Kidney capillary endothelial cell (primary cell): ENCODE results near the gene HAUS6.
"Not testable (repeated sequence)": the region's sequence is repeated elsewhere in the genome, so short reads cannot be mapped to it uniquely, and the experiment has no call there.

Source experiments
- DNase-seq: peaks from one replicate; pipeline ENCODE4 v3.0.0-alpha.2; 2018; ENCODE audit warnings: low spot score

Gene HAUS6, protein sequence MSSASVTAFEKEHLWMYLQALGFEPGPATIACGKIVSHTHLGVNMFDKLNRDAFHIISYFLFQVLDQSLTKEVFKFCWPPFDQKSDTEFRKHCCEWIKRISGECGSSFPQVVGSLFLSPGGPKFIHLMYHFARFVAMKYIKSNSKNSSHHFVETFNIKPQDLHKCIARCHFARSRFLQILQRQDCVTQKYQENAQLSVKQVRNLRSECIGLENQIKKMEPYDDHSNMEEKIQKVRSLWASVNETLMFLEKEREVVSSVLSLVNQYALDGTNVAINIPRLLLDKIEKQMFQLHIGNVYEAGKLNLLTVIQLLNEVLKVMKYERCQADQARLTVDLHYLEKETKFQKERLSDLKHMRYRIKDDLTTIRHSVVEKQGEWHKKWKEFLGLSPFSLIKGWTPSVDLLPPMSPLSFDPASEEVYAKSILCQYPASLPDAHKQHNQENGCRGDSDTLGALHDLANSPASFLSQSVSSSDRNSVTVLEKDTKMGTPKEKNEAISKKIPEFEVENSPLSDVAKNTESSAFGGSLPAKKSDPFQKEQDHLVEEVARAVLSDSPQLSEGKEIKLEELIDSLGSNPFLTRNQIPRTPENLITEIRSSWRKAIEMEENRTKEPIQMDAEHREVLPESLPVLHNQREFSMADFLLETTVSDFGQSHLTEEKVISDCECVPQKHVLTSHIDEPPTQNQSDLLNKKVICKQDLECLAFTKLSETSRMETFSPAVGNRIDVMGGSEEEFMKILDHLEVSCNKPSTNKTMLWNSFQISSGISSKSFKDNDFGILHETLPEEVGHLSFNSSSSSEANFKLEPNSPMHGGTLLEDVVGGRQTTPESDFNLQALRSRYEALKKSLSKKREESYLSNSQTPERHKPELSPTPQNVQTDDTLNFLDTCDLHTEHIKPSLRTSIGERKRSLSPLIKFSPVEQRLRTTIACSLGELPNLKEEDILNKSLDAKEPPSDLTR

DNA sequence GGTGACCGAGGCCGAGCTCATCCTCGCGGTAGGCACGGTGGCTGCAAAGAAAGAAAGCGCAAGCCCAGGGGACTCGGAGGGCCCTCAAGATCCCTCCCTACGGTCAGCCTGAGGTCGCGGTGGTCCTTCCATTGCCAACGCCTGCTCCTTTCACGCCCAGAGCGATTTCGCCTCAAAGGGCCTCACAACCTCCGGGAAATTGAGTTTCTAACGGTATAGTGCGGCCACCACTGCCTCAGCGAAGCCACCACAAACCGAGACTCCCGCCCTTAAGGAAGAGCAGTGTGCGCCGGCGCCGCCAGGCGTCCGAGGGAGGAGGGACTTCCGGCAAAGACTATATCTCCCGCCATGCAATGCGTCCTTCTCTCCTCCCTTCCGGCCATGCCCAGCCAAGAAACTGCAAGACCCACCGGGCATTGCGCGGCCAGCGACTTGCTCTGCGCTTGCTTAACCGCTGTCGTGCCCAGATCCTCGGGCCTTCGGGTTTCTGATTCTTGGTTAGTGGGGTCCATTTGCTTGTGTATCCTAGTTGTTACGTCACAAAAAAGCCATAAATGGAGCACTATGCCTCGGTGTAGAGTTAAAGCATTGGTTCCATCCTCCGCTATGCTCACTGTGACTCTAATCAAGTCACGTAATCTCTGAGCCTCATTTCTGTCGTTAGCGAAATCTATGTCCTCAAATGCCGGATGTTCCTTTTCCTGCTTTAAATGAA is at the start of gene HAUS6:
Gene HAUS6, minus strand, starts transcription at position 274 of the 715 bp plus-strand sequence. Its CDS starts 253 bp downstream, at position 21.
- peak; percentile 97 for DNase-seq

DNA sequence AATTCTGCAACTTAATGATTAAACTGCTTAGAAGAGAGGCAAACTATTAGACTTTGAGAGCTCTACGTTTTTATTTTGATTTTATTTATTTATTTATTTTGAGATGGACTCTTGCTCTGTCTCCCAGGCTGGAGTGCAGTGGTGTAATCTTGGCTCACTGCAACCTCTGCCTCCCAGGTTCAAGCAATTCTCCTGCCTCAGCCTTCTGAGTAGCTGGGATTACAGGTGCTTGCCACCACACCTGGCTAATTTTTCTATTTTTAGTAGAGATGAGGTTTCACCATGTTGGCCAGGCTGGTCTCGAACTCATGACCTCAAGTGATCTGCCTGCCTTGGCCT is 49.4 kb upstream of the HAUS6 start:
- DNase-seq = not testable (repeated sequence)

DNA sequence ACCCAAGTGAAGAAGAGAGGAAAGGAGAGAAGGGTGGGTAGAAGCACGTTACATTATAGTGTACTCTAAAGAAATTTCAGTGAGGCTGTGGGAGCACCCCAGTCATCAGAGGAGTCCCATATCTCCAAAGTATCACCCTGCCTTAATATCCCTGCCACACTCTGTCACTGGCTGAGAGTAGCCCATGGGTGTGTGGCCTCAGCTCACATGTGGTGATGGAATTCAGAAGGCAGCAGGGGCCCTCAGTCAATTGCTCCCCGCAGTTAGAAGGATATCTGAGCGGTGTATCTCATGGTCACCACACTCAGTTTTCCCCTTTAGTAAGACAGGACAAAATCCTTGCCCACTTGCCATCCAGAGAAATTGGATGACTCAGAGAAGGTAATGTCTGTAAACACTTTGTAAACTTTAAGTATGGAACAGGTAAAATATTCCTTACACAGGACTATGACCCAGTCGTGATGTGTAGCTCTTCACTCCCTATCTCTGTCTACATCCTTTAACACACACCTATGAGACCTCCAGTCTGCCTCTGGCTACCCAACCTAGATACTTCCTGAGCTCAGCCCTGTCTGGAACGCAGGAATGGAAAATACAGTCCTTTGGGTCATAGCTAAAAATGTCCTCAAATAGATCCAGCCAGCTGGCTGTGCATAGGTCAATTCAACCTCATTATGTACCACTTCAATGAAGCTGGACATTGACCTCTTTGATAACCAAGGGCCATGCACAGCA is 48.9 kb upstream of the HAUS6 start:
- no peak for DNase-seq

DNA sequence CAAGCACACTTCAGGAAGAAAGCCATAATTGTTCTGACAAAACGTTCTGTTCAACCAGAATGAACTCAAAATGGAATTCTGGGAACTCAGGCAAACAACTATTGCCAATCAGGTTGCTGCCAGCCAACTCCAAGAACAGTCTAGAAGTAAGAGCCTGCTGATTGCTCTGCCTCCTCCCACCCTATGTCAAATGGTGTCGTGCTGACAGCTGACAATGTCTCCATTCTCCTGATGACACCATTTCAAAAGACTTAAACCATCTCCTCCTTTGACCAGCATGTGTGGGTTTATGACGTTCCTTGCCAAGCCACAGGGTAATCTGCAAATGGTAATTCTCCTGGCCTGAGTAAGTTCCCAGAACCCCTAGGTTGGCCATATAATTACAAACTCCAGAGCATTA is 46.5 kb upstream of the HAUS6 start:
- DNase-seq = no peak

DNA sequence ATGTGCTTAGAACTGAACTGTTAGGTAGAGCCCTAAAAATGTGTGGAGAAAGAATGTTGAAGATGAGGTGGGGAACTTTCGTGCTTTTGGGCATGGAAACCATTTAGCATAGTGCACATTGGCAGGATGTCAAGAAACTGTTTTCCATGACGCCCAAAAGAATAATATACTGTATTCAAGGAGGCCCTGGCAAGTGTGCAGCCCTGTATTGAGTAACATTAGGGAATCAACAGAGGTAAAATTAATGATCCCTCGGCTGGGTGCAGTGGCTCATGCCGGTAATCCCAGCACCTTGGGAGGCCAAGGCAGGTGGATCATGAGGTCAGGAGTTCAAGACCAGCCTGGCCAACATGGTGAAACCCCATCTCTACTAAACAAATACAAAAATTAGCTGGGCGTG is 45.5 kb upstream of the HAUS6 start:
- DNase-seq = no peak

DNA sequence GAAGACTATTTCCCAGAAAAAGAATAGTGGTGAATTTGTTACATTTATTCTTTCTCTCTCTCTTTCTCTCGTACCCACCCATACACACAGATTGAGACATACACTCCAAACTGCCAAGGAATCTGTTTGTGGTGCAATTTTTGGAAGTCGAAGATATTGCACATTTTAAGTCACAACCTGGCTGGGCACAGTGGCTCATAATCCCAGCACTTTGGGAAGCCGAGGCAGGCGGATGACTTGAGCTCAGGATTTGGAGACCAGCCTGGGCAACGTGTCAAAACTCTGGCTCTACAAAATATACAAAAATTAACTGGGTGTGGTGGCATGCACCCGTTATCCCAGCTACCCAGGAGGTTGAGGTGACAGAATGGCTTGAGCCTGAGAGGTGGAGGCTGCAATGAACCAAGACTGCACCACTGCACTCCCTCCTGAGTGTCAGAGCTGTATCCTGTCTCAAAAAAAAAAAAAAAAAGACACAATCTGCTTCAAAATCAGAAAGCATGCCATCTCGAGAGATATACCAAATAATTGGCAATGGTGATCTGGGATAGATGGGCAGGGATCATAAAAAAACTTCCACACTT is 43.8 kb upstream of the HAUS6 start:
- DNase-seq = no peak

DNA sequence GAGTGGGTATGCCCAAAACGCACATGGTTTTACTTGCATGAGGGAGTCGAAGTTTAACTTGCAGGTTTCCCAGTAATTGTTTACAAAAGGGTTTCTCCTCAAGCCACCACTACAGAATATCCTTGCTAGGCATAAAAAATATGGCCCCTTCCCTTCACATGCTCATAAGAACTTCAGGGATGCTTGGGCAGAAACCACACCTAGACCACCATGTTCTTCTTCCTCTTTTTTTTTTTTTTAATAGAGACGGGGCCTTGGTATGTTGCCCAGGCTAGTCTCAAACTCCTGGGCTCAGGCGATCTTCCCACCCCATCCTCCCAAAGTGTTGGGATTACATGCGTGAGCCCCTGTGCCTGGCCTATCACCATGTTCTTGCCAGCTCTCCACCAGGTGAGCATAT is 43.2 kb upstream of the HAUS6 start:
- no peak for DNase-seq

DNA sequence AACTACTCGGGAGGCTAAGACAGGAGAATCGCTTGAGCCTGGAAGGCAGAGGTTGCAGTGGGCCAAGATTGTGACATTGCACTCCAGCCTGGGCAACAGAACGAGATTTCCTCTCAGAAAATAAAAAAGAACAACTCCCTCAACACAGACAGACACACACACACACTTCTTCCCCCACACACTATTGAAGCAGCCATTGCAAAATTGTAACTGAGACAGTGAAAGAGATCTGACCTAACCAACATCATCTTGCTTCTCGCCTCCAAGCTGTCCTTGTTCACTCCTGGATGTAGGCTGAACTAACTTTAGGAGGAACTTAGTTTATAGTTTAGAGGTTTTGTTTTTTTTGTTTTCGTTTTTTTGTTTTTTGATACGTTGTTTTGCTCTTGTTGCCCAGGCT is 37.6 kb upstream of the HAUS6 start:
- DNase-seq = no peak

DNA sequence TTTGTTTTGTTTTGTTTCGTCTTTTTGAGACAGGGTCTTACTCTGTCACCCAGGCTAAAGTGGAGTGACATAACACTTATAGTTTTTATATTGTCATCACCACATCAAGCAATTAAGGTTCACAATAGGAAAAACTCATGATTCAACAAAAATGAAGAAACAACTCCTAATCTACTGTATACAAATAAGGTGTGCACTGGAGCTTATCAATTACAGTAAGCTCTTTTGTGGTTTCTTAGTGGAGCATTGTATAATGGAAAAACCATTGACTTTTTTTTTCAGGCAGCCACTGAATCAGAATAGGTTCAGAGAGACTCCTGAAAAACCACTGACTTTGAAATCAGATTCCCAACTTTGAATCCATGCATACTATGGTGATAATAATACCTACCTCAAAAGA is 35.4 kb upstream of the HAUS6 start:
- no peak for DNase-seq

DNA sequence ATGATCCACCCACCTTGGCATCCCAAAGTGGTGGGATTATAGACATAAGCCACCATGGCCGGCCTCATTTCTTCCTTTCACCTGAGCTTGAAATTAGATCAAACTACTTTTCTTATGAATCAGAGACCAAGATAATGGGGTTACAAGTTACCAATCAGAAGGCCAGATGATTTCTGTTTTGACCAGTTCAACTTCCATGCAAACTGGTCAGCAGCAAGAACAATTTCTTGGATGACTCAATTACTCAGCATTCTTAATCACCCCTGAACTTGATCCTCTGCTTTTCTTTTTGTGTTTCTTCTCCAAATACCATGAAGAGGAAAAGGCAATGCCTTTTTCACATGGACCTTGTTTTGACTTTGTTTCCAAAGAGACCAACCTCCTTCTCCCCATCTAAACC is 34.6 kb upstream of the HAUS6 start:
- DNase-seq = no peak

DNA sequence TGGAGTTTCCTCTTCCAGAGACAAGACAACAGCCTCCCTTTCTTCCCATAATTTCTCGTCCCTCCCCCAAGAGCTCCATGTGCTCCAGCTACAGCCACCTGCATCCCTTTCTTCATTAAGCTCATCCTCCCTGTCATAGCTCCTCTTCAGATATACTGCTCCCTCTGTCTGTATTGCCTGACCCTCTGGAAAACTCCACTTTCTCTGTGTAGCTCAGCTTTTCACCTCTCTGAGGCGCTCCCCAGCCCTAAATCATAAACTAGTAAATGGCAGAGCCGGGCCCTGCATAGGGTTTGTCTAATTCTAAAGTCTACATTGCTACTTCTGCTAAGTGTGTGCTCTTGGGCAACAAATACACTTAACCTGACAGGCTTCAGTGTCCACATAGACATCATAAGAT is 33.4 kb upstream of the HAUS6 start:
- DNase-seq = no peak

DNA sequence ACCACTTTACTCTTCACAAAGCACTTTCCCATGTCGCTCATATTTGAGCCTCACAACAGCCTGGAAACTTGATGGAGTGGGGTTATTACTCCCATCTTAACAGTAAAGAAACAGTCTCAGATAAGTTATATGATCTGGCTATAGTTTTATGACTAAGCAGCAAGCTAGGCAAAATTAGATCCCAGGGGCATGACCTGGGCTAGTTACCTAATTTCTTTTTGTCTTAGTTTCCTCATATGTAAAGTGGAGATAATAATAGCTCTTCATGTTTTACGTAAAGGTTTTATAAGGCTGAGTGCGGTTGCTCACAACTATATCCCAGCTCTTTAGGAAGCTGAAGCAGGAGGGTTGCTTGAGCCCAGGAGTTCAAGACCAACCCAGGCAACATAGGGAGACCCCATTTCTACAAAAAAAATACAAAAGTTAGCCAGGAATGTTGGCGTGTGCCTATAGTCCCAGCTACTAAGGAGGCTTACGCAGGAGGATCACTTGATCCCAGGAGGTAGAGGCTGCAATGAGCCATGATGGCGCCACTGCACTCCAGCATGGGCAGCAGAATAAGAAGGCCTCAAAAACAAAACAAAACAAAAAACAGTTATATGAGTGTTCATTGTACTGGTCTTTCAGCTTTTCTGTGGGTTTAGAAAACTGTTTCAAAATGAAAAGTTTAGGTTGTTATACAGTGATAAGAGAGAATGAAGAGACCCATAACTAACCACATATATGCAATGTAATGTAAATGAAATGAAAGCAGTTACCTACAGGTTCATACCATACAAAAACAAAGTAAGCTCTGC is 31.0 kb upstream of the HAUS6 start:
- no peak for DNase-seq

DNA sequence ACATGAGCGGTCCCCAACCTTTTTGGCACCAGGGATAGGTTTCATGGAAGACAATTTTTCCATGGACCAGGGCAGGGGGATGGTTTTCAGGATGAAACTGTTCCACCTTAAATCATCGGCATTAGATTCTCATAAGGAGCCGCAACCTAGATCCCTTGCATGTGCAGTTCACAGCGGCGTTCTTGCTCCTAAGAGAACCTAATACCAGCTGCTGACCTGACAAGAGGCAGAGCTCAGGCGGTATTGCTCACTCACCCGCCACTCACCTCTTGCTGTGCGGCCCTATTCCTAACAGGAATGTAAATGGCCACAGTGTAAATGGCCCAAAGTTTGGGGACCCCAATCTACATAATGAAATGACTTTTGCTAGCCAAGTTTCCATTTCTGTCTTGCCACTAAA is 27.7 kb upstream of the HAUS6 start:
- no peak for DNase-seq

DNA sequence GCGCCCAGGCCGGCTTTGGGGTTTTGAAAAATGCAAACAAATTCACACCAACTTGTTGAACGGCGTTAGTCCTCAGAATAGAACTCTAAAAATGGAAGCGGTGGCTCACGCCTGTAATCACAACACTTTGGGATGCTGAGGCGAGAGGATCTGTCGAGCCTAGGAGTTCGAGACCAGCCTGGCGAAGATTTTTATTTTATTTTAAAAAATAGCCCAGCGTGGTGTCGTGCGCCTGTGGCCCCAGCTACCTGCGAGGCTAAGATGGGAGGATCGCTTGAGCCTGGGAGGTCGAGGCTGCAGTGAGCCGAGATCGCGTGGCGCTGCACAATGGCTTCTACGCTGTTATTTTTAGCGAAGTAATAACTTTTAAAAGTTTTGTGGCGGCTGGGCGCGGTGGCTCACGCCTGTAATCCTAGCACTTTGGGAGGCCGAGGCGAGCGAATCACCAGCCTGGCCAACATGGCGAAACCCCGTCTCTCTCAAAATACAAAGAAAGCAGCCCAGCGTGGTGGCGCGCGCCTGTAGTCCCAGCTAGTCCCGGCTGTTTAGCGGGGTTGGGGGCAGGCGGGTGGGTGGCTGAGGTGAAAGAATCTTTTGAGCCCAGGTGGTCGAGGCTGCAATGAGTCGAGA is 25.3 kb upstream of the HAUS6 start:
- DNase-seq = peak; percentile 27

DNA sequence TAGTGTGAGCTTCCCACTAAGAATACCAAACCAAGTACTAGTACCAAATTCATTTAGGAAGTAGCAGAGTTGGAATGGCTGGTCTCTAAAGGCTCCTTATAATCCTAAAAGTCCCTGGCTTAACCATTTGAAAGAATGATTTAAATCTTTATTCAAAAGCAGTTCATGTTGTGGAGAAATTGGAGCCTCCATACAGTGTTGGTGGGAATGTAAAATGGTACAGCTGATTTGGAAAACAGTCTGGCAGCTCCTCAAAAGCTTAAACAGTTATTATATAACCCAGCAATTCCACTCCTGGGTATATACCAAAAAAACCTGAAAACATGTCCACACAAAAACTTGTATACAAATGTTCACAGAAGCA is 21.7 kb upstream of the HAUS6 start:
- no peak for DNase-seq

DNA sequence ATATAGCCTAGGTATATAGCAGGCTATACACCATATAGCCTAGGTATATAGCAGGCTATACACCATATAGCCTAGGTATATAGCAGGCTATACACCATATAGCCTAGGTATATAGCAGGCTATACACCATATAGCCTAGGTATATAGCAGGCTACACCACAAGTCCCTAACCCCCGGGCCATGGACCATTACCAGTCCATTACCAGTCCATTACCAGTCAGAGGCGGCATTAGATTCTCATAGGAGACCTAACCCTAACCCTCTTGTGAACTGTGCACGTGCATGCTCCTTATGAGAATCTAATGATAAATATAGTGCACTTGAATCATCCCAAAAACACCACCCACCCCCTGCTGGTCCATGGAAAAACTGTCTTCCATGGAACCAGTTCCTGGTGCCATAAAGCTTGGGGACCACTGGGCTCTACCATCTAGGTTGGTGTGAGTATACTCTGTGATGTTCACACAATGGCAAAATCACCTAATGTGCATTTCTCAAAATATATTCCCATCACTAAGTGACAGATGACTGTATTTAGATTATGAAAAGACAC is 19.9 kb upstream of the HAUS6 start:
- no peak for DNase-seq

DNA sequence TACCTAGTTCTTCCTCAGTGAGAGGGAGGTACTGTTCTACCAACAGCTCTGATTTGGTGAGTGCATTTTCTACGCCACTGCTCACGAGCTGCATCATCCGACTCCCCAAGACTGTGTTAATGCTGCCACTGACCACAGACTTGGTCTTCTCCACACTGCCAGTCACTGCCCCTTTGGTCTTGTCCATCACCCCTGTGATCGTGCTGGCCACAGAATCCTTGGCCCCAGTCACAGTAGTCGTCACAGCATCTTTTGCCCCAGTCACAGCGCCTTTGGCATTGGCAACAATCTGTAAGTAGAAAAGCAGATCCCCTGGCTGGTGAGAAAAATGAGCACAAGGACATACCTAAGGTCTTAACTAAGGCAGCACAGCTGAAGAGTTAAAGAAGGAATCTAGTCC is 18.2 kb upstream of the HAUS6 start:
- DNase-seq = no peak

DNA sequence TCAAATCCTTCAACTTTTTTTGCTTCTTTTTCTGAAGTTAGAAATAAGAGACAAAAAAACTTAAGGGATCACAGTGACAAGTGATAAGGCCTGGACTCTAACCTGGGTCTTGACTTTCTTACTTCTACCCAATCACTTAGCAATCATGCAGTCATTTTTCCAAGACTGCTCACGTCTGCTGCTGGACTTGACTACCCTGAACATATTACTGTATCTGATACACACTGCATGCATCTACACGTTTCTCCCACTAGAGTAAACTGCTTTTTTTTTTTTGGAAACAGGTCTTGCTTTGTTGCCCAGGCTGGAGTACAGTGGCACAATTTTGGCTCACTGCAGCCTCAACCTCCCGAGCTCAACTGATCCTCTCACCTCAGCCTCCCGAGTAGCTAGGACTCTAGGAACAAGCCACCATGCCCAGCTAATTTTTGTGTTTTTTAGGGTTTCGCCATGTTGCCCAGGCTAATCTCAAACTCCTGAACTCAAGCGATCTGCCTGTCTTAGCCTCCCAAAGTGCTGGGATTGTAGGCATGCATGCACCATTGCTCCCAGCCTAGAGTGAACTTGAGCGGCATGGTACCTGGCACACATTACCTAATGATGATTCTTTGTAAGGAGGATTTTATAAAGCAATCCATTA is 17.2 kb upstream of the HAUS6 start:
- DNase-seq = no peak

DNA sequence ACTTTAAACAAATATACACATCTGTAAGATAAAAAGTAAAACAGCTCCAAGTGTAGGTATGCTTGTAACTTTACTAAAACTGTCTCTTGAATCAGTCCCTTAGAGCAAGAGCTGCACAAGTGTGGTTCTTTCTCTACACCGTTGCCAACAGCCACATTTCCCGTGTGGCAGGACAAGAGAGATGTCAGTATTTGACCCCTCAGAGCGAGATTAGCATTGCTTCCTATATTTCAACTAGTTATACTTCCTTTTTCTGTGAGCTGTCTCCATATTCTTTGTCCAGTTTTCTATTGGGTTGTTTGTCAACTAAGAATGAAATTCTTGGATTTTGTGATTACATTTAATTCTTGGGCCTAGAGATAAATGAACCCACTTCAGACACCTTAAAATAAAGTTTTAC is 16.5 kb upstream of the HAUS6 start:
- DNase-seq = no peak
